GM23338 (cell line): ENCODE data around the gene TGFB1. TPM values are rescaled to one million over a fixed set of nuclear protein-coding genes. Genes with fewer than 3 reads are reported as not detected.

Experiments used
- ATAC-seq: fragments of 200-7000 bp; cut with Tn5 transposase; 3 replicates; pipeline ENCODE4 v1.9.1; 2020
- DNase-seq: peaks from one replicate; pipeline ENCODE4 v3.0.0-alpha.2; 2015; ENCODE audit warnings: low spot score
- H2AFZ ChIP-seq: fragments of 200-600 bp; sonication (generic); 2 replicates; pipeline ENCODE4 v1.8.0; 2016; ENCODE audit warnings: antibody characterized with exemption, mild to moderate bottlenecking, moderate library complexity
- H3F3A ChIP-seq: fragments of 200-600 bp; sonication (generic); replicated peaks from 2 replicates; pipeline ENCODE4 v1.8.0; 2017; ENCODE audit warnings: antibody characterized with exemption, mixed run types, low read depth
- H3K27ac ChIP-seq: fragments of 200-600 bp; sonication (generic); 2 replicates; pipeline ENCODE4 v1.6.1; 2016; ENCODE audit warnings: low read depth
- H3K27me3 ChIP-seq: fragments of 200-600 bp; sonication (generic); 2 replicates; pipeline ENCODE4 v1.8.0; 2016; ENCODE audit warnings: mild to moderate bottlenecking, mixed run types, moderate library complexity; ENCODE audit not compliant: insufficient read depth
- H3K36me3 ChIP-seq: fragments of 200-600 bp; sonication (generic); 2 replicates; pipeline ENCODE4 v1.8.0; 2016; ENCODE audit warnings: mild to moderate bottlenecking; ENCODE audit not compliant: insufficient read depth
- H3K4me1 ChIP-seq: fragments of 200-600 bp; sonication (generic); 2 replicates; pipeline ENCODE4 v1.8.0; 2016; ENCODE audit warnings: mild to moderate bottlenecking, moderate library complexity; ENCODE audit not compliant: insufficient read depth
- H3K4me2 ChIP-seq: fragments of 200-600 bp; sonication (generic); 2 replicates; pipeline ENCODE4 v1.7.1; 2017; ENCODE audit warnings: mixed run types
- H3K4me3 ChIP-seq: fragments of 200-600 bp; sonication (generic); 2 replicates; pipeline ENCODE4 v1.6.1; 2016; ENCODE audit warnings: mixed run types
- H3K79me2 ChIP-seq: fragments of 200-600 bp; sonication (generic); replicated peaks from 2 replicates; pipeline ENCODE4 v1.8.0; 2017; ENCODE audit warnings: mild to moderate bottlenecking; ENCODE audit not compliant: insufficient read depth
- H3K9me2 ChIP-seq: fragments of 200-600 bp; sonication (generic); 2 replicates; pipeline ENCODE4 v1.8.0; 2017; ENCODE audit not compliant: insufficient read depth
- H4K20me1 ChIP-seq: fragments of 200-600 bp; sonication (generic); replicated peaks from 2 replicates; pipeline ENCODE4 v1.8.0; 2017; ENCODE audit warnings: mild to moderate bottlenecking; ENCODE audit not compliant: insufficient read depth
- H3K27ac Mint-ChIP-seq: 2 replicates; pipeline ENCODE4 v1.8.0; 2020; ENCODE audit warnings: inconsistent platforms, mild to moderate bottlenecking, moderate library complexity, mixed read lengths
- H3K27me3 Mint-ChIP-seq: 3 replicates; pipeline ENCODE4 v1.8.0; 2022; ENCODE audit warnings: low read depth, mild to moderate bottlenecking, moderate library complexity, mixed read lengths, inconsistent platforms; ENCODE audit not compliant: insufficient read depth, poor library complexity
- H3K36me3 Mint-ChIP-seq: 3 replicates; pipeline ENCODE4 v1.8.0; 2021; ENCODE audit warnings: low read depth, mild to moderate bottlenecking, inconsistent platforms, moderate library complexity, mixed read lengths
- H3K4me1 Mint-ChIP-seq: 3 replicates; pipeline ENCODE4 v1.8.0; 2020; ENCODE audit warnings: mild to moderate bottlenecking, inconsistent platforms, mixed read lengths
- H3K4me3 Mint-ChIP-seq: 3 replicates; pipeline ENCODE4 v1.8.0; 2021; ENCODE audit warnings: moderate library complexity, mild to moderate bottlenecking, inconsistent platforms, mixed read lengths
- H3K9me3 Mint-ChIP-seq: 3 replicates; pipeline ENCODE4 v1.8.0; 2020; ENCODE audit warnings: moderate library complexity, mild to moderate bottlenecking, inconsistent platforms, mixed read lengths
- CREB1 ChIP-seq: fragments of 250-450 bp; sonication (Bioruptor Pico); IDR thresholded peaks from 2 replicates; pipeline ENCODE4 v1.5.0; 2020; ENCODE audit warnings: low read depth, mild to moderate bottlenecking, moderate library complexity
- CTCF ChIP-seq, 2 experiments: fragments of 200-600 bp in 1 of 2; sonication (generic) in 1 of 2; conservative IDR thresholded peaks; 2 replicates each; pipeline versions ENCODE4 v1.5.1 to v1.6.1; 2016 to 2017; ENCODE audit warnings: antibody characterized with exemption in 2 of 2, low read depth in 2 of 2, mild to moderate bottlenecking in 2 of 2, moderate library complexity in 1 of 2
- ETS1 ChIP-seq: IDR thresholded peaks from 2 replicates; pipeline ENCODE4 v1.6.1; 2016; ENCODE audit warnings: antibody characterized with exemption
- EZH2 ChIP-seq: fragments of 200-600 bp; sonication (generic); IDR thresholded peaks from one replicate; pipeline ENCODE4 v1.8.0; 2017; ENCODE audit warnings: antibody characterized with exemption, mild to moderate bottlenecking, low read depth; ENCODE audit not compliant: unreplicated experiment
- EZH2phosphoT487 ChIP-seq: fragments of 200-600 bp; sonication (generic); IDR thresholded peaks from one replicate; pipeline ENCODE4 v1.8.1; 2018; ENCODE audit warnings: antibody characterized with exemption; ENCODE audit not compliant: unreplicated experiment
- JUNB ChIP-seq: IDR thresholded peaks from one replicate; pipeline ENCODE4 v1.6.1; 2016; ENCODE audit warnings: antibody characterized with exemption; ENCODE audit not compliant: unreplicated experiment
- POLR2AphosphoS5 ChIP-seq: IDR thresholded peaks from 2 replicates; pipeline ENCODE4 v1.6.1; 2016; ENCODE audit warnings: antibody characterized with exemption, low read depth
- REST ChIP-seq: IDR thresholded peaks from one replicate; pipeline ENCODE4 v1.6.1; 2018; ENCODE audit warnings: antibody characterized with exemption; ENCODE audit not compliant: unreplicated experiment
- STAT1 ChIP-seq: IDR thresholded peaks from one replicate; pipeline ENCODE4 v1.6.1; 2016; ENCODE audit warnings: antibody characterized with exemption; ENCODE audit not compliant: unreplicated experiment
- polyA plus RNA-seq: library from polyadenylated mRNA; unstranded; fragments of >200 nt; fragmentation: Nextera tagmentation; extraction: Ambion mirVana; gene quantifications from 2 replicates; pipeline ENCODE4 v1.2.1, GENCODE V29; 2016
- total RNA-seq: library from RNA; depleted of rRNA; stranded (reverse); fragments of >200 nt; shearing (Covaris generic); gene quantifications from 2 replicates; pipeline ENCODE4 v1.2.3, GENCODE V29; 2014
- TF ChIP-seq, protein P1 (sequence below): fragments of 250-450 bp; sonication (Bioruptor Pico); IDR thresholded peaks from 2 replicates; pipeline ENCODE4 v1.5.0; 2020; ENCODE audit warnings: mild to moderate bottlenecking, moderate library complexity

Gene TGFB1
- total and polyA plus RNA-seq, 2 experiments from 2014 or later, result 0.99 to 7.9 TPM

DNA sequence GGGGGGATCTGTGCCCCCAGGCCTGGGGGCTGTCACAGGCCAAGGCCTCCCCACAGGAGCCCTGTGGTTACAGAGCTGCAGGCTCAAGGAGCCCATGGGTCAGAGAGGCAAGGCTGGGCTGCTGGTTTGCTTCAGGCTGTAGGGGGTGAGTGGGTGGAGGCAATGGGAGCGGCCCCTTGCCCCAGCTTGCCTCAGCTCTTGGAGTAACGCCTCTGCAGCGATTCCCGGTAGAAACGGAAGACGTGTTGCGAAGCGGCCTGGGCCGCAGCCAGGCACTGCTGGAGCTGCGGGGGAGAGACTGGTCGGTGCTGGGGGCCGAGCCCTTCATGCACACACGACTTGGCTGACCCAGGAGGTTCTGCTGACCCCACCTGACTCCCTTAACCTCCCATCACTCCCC is 32.7 kb upstream of the TGFB1 start (continued):
- TF ChIP-seq, protein P1, sequence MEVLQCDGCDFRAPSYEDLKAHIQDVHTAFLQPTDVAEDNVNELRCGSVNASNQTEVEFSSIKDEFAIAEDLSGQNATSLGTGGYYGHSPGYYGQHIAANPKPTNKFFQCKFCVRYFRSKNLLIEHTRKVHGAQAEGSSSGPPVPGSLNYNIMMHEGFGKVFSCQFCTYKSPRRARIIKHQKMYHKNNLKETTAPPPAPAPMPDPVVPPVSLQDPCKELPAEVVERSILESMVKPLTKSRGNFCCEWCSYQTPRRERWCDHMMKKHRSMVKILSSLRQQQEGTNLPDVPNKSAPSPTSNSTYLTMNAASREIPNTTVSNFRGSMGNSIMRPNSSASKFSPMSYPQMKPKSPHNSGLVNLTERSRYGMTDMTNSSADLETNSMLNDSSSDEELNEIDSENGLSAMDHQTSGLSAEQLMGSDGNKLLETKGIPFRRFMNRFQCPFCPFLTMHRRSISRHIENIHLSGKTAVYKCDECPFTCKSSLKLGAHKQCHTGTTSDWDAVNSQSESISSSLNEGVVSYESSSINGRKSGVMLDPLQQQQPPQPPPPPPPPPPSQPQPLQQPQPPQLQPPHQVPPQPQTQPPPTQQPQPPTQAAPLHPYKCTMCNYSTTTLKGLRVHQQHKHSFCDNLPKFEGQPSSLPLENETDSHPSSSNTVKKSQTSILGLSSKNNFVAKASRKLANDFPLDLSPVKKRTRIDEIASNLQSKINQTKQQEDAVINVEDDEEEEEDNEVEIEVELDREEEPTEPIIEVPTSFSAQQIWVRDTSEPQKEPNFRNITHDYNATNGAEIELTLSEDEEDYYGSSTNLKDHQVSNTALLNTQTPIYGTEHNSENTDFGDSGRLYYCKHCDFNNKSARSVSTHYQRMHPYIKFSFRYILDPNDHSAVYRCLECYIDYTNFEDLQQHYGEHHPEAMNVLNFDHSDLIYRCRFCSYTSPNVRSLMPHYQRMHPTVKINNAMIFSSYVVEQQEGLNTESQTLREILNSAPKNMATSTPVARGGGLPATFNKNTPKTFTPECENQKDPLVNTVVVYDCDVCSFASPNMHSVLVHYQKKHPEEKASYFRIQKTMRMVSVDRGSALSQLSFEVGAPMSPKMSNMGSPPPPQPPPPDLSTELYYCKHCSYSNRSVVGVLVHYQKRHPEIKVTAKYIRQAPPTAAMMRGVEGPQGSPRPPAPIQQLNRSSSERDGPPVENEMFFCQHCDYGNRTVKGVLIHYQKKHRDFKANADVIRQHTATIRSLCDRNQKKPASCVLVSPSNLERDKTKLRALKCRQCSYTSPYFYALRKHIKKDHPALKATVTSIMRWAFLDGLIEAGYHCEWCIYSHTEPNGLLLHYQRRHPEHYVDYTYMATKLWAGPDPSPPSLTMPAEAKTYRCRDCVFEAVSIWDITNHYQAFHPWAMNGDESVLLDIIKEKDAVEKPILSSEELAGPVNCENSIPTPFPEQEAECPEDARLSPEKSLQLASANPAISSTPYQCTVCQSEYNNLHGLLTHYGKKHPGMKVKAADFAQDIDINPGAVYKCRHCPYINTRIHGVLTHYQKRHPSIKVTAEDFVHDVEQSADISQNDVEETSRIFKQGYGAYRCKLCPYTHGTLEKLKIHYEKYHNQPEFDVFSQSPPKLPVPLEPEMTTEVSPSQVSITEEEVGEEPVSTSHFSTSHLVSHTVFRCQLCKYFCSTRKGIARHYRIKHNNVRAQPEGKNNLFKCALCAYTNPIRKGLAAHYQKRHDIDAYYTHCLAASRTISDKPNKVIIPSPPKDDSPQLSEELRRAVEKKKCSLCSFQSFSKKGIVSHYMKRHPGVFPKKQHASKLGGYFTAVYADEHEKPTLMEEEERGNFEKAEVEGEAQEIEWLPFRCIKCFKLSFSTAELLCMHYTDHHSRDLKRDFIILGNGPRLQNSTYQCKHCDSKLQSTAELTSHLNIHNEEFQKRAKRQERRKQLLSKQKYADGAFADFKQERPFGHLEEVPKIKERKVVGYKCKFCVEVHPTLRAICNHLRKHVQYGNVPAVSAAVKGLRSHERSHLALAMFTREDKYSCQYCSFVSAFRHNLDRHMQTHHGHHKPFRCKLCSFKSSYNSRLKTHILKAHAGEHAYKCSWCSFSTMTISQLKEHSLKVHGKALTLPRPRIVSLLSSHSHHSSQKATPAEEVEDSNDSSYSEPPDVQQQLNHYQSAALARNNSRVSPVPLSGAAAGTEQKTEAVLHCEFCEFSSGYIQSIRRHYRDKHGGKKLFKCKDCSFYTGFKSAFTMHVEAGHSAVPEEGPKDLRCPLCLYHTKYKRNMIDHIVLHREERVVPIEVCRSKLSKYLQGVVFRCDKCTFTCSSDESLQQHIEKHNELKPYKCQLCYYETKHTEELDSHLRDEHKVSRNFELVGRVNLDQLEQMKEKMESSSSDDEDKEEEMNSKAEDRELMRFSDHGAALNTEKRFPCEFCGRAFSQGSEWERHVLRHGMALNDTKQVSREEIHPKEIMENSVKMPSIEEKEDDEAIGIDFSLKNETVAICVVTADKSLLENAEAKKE, result no peak
- TF ChIP-seq STAT1 (no peak), CTCF (conservative IDR thresholded peaks at IDR 0.05; ENCODE audit: low read depth in 2 of 2) (no peak), ETS1 (no peak), EZH2 (no peak), CREB1 (no peak)

GRCh38 chr19:41384351-41384750 is 30.6 kb upstream of the TGFB1 start:
- no peak for ATAC-seq
- Mint-ChIP-seq H3K9me3 (peaks cover 3% of the 10 kb centered on the region; the same call in 1 of the 3 replicates), H3K27ac (no peak overlapping the region), H3K4me1 (no peaks in the 10 kb centered on the region), H3K27me3 (peaks cover 3% of the 10 kb centered on the region), H3K36me3 (peaks cover 21% of the 10 kb centered on the region), H3K4me3 (no peak overlapping the region)
- Histone ChIP-seq H3F3A (0 out of 2 replicates have a peak, but pooled peaks cover 4% of the 10 kb centered on the region), H3K27ac (no peak overlapping the region), H4K20me1 (peaks cover 5% of the 10 kb centered on the region; the same call in 1 of the 2 replicates), H2AFZ (no peak overlapping the region), H3K79me2 (no peaks in the 10 kb centered on the region), H3K36me3 (0 out of 2 replicates have a peak, but pooled peaks cover 3% of the 10 kb centered on the region), H3K4me2 (no peak overlapping the region), H3K27me3 (no peaks in the 10 kb centered on the region), H3K4me3 (no peak overlapping the region), H3K9me2 (no peaks in the 10 kb centered on the region), H3K4me1 (no peaks in the 10 kb centered on the region)
- no peak for DNase-seq
- TF ChIP-seq JUNB, result no peak
- TF ChIP-seq POLR2AphosphoS5, result no peak
- no peak for TF ChIP-seq CTCF (conservative IDR thresholded peaks at IDR 0.05; ENCODE audit: low read depth in 2 of 2)
- TF ChIP-seq STAT1, result no peak
- no peak for TF ChIP-seq REST
- TF ChIP-seq CREB1, result no peak
- no peak for TF ChIP-seq EZH2phosphoT487
